Stimulated activated naive CD8-positive, alpha-beta T cell treated with anti-CD3 and anti-CD28 coated beads, Interleukin-15, Interleukin-2, amounts not matched to agents 100 U/mL and 50 U/mL, for 24 hours (primary cell): Measurements from ENCODE around the gene DLG2.
"Not testable (repeated sequence)": the region's sequence is repeated elsewhere in the genome, so short reads cannot be mapped to it uniquely, and the experiment has no call there.

Source experiments
- ATAC-seq: fragments of 150-1000 bp; cut with Tn5 transposase; one replicate; pipeline ENCODE4 v1.10.0; 2021
- DNase-seq: peaks from one replicate; pipeline ENCODE4 v3.0.0; 2021

The DLG2 gene

DNA sequence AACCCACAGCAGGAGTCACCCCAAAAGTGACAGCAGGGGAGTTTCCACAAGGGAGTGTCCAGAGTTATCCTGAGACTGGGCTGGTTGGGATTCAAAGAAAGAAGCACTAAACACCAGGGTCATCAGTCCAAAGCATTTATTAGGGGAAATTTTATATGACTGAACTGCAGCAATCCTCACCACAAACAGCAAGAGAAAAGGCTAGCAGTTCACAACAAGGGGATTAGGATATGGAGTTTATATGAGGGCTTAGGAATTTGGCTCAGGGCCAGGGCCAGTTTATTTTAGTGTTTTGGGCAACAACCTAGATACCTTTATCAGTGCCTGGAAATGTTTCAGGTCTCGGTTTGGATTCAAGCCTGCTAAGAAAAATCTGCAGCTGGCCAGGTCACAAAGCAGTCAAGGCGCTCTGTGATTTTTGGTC lies 16.1 kb upstream of the DLG2 start:
- no peak for DNase-seq
- ATAC-seq = no peak

DNA sequence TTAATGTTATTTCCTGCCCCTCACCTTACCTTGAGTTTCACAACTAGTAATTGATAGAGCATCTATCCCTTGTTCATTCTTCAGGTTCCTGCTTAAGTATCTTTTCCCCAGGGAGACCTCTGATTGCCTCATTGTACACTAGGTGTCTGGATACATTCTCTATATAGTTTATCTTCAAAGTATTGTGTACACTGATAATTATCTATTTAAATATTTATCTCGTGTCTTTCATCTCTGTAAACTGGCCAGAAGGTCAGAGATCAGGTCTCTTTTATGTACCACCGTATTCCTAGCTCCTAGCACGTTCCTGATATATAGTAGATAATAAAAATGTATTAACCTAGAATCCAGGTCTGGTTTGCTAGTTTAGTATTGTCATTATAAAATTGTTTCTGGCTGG lies 7.6 kb upstream of the DLG2 start:
- DNase-seq (no peak), ATAC-seq (no peak)

DNA sequence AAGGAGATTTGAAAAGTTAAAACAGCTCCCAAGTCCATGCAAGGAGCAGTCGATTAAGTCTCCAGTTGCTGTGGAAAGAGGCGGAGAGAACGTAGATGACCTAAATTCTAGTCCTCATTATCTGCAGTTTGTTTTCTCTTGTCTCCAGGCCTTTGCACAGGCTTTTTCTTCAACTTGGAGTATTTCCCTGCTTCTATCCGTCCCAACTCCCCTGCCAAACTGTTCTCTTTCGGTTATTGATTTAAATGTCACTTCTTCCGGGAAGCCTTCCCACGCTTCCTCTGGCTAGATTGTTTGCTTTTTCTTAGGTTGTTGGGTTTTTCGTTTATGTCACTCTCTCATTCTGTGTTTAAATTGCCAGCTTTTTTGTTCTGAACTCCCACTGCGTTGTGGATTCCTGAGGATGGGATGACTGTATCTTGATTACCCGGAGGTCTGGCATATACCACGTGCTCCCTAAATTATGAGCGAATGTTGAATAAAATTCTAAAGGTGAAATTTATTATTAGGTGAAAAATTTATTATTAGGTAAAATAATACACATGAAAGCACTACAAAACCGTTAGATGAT lies 1.7 kb upstream of the DLG2 start:
- DNase-seq = peak; percentile 21

DNA sequence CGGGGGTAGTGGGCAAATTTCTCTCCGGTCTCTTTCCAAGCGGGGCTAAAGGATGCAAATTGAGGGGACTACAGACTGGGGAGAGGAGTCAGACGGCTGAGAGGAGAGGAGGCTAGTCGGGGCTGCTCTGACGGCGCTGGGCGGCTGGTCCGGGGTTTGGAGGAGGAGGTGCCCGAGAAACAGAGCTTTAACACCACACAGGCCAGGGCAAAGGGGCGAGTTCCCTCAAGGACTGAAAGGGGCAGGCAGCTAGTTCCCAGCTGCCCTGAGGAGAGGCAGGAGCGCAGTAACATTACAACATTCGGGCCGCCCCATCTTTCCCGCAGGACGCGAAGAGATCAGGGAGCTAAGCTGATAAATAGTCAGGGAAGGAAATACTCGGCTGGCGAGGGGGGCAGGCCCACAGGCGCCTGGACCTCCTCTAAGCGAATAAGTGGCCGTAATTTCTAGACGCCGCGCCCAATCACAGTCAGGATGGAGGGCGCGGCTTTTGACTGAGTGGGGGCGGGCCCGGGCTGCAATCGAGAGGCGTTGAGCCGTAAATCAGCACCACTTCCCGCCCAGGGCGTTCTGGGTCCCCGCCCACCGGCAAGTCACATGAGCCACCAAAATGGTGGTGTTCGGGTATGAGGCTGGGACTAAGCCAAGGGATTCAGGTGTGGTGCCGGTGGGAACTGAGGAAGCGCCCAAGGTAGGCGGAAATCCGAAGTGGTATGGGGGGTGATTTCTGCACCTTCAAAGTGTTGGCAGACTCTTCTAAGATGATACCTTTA lies 1.0 kb upstream of the DLG2 start, which contains the start of gene TMEM126B:
TSS of gene TMEM126B (plus strand) at position 596 of the 773 bp plus-strand sequence. CDS start at position 611, 15 bp downstream.
- peak; percentile 100 for ATAC-seq
- peak; percentile 97 for DNase-seq

More for the DNA sequence above, 1.7 kb upstream of the DLG2 start:
- peak; percentile 2 for ATAC-seq

DNA sequence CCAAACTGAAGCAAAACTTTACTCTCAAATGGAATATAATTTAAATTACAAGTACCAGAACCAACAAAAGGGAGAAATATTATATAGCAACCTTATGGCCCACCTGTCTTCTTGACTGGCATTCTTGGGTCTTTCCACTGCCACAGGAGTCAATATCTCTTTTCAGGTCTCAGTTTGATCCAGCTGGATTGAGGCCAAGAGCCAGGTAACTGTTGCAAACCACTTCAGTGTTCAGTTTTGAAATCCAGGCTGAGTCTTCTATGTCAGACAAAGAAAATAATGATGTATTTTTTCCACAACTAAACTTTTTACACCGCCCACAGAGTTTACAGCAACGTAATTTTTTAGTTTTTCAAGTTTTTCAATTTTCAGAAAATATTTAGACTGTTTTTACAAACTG lies 648 bp downstream of the DLG2 start:
- no peak for ATAC-seq

DNA sequence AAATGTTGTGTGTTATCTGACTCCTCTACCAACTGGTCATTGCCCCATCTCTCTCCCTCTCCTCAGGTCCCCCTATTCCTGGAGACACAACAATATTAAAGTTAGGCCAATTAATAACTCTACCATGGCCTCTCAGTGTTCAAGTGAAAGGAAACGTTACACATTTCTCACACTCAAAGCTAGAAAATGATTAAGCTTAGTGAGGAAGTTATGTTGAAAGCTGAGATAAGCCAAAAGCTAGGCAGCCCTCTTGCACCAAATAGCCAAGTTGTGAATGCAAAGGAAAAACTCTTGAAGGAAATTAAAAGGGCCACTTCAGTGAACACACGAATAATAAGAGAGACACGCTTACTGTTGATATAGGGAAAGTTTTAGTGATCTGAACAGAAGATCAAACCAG lies 6.9 kb downstream of the DLG2 start:
- no peak for ATAC-seq
- DNase-seq = no peak

More for the DNA sequence above, 648 bp downstream of the DLG2 start:
- DNase-seq = no peak

DNA sequence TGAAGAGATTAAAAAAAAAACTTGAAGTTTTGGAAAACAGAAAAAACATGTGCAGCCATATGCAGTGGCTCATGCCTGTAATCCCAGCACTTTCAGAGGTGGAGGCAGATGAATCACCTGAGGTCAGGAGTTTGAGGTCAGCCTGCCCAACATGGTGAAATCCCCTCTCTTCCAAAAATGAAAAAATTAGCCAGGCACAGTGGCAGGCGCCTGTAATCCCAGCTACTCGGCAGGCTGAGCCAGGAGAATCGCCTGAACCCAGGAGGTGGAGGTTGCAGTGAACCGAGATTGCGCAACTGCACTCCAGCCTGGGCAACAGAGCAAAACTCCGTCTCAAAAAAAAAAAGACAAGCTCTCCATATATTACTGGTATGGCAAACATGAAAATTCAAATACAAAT lies 7.6 kb downstream of the DLG2 start:
- DNase-seq = peak; percentile 10
- no peak for ATAC-seq

DNA sequence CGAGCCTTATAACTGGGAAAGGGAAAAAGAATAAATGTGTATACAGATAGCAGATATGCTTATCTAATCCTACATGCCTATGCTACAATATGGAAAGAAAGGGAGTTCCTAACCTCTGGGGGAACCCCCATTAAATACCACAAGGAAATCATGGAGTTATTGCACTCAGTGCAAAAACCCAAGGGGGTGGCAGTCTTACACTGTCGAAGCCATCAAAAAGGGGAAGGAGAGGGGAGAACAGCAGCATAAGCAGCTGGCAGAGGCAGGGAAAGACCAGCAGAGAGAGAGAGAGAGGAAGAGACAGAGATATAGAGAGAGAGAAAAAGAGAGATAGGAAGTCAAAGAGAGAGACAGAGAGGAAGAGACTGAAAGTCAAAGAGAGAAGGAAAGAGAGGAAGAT lies 15.5 kb downstream of the DLG2 start:
- DNase-seq, ATAC-seq: not testable (repeated sequence)

DNA sequence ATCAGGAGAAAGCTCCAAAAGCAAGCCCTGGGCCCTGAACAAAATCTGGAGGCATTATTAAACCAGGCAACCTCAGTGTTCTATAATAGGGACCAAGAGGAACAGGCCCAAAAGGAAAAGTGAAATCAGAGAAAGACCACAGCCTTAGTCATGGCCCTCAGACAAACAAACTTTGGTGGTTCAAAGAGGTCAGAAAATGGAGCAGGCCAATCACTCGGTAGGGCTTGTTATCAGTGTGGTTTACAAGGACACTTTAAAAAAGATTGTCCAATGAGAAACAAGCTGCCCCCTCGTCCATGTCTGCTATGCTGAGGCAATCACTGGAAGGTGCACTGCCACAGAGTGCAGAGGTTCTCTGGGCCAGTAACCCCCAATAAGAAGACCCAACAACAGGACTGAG lies 17.9 kb downstream of the DLG2 start:
- not testable (repeated sequence) for DNase-seq, ATAC-seq

DNA sequence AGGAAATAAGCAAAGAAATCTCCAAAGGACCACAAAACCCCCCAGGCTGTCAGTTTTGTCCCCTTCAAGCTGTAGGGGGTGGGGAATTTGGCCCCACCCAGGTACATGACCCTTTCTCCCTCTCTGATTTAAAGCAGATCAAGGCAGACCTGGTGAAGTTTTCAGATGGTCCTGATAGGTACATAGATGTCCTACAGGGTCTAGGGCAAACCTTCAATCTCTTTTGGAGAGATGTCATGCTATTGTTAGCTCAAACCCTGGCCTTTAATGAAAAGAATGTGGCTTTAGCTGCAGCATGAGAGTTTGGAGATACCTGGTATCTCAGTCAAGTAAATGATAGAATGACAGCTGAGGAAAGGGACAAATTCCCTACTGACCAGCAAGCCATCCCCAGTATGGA lies 18.5 kb downstream of the DLG2 start:
- ATAC-seq, DNase-seq: not testable (repeated sequence)

DNA sequence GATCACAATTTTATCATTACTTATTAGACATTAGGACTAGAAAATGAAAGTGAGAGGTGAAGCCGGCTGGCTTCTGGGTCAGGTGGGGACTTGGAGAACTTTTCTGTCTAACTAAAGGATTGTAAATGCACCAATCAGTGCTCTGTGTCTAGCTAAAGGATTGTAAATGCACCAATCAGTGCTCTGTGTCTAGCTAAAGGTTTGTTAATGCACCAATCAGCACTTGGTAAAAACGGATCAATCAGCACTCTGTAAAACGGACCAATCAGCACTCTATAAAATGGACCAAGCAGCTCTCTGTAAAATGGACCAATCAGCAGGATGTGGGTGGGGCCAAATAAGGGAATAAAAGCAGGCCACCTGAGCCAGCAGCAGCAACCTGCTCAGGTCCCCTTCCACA lies 20.9 kb downstream of the DLG2 start:
- not testable (repeated sequence) for ATAC-seq, DNase-seq

DNA sequence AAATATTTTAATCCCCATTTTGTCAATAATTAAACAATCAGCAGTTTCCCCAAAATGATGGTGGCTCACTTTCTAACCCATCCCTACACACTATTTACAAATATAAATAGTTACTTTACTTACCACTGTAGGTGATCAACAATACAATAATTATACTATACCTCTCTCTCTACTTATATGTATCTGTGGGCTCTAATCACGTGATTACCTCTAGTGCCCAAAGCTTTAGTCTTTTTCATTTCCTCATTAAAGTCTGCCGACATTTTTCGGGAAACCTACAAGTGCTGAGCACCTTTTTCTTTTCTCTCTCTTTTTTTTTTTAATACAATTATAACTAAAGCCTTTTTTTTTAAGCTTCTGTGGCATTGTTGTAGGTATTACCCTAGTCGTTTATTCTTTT lies 23.9 kb downstream of the DLG2 start:
- DNase-seq (no peak), ATAC-seq (no peak)

DNA sequence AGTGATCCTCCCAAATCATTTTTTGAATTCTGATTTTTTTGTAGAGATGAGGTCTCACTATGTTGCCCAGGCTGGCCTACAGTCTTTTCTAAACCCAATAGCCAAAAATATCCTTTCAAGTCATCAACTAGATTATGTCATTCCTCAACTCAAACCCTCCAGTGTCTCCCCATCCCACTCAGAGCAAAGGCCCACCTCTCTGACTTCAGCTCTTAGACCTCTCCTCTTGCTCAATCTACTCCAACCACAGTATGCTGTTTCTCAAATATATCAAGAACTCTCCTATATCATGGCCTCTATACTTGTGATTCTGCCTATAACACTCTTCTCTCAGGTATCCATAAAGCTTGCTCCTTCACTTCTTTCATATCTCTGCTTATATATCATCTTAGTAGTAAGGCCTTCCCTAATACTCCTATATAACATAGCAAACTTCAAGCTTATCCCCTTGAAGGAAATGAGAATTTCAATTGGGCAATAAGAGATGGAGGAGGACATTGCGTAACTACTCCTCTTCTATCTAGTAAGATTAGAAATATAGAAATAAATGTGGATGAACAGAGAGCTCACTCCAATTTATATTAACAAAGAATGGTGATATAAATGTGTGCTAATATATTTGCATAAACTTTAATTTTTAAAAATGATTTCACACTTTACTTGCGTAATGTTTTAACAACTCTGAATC lies 24.5 kb downstream of the DLG2 start:
- ATAC-seq = no peak
- no peak for DNase-seq

DNA sequence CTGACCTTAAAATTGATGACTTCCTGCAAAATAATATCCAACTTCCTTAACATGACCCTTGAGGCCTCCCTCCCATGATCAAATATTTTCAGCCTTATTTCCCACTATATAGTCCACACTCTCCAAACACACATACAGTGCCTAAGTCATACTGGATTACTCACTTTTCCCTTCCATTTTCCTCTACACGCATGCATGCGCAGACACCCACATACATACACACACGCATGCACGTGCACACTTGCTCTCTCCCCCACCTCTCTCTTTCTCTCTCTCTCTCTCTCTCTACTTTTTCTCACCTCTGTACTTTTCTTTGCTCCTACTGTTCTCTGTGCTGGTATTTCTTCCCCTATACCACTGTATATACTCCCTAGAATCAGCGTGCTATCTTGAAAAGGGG lies 28.1 kb downstream of the DLG2 start:
- ATAC-seq = no peak
- no peak for DNase-seq

DNA sequence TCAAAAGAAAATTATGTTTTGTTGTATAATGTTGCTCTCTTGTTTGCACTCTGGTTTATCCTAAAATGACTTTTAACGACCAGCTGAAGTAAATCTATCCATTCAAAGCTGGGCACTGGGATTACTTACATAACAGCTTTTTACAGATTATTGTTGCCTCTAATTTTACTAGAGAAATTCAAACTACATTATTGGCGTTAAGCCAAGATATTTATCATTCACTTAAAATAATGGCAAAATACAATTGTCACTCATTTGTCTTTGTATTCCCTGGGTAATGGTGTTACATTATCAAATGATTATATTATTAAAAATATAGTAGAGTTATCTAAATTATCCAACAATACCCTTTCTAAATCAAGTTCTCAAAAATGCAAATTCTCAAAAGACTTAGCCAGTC lies 30.3 kb downstream of the DLG2 start:
- ATAC-seq (no peak), DNase-seq (no peak)

DNA sequence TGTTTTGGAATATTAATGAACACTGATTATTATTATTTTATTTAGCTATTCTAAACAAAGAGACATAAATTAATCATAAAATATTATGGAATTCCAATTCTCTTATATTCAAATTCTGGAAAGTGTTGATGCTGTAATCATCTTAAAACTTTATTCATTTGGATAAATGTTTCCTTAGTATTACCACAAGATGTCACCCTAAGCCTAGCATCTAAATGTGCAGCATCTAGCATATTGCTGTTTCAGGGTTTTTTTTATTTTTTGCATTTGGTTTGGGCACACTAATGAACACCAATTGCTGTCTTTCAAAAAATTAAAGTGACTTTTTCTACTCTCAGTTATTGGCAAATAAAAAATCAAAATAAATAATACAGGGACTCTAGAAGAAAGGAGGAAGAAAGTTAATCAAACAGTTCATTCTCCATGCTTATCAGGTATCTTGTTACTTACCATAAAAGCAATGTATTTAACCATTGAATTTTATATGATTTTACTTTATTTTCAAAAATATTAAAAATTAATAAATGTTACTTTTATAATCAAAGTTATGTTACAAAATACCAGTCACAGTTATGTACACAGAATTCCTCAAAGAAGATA lies 31.8 kb downstream of the DLG2 start:
- DNase-seq = no peak
- ATAC-seq = peak; percentile 43

DNA sequence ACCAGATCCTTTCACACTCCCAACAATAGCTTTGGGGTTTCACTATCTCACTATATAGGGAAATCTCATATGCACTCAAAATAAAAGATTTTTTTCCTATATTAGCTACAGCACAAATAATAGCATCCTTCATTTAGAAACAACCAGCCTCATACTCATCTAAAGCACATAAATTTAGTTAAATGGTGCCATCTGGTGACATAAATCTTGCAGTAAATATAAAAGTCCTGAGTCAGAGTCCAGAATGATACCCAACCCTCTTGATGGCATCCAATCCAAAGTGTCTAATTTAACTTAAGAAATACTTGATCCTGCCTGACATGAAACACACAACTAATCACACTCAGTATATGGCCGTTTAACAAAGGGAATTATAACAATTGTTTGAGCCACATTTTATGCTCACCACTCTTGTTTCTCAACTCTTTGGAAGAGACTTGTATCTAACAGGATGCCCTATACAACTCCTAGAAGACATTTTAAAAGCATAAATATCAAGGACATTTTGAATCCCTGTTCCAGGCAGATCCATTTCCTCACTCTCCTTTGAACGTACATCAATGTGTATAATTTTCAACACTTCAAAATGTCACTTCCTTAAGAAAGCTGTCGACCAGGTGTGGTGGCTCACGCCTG lies 36.2 kb downstream of the DLG2 start:
- DNase-seq = no peak
- ATAC-seq = peak; percentile 46

DNA sequence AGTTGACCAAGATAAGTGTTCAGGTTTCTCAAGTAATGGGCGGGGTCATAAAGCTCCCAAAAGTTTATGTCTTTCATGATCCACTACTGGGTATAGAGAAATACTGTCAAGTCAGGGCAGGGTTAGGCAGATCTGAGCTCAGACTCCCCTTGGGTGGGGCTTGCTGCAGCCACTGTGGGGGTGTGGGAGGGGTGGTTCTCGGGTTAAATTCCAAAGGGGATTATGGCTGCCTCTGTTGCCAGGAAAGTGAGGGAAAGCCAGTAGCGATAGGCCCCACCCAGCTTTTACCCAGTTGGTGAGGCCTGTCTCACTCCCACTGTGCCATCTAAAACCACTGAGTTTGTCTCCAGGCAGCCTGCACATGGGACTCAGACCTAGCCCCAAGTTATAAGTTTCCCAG lies 37.8 kb downstream of the DLG2 start:
- DNase-seq = no peak
- ATAC-seq = no peak

DNA sequence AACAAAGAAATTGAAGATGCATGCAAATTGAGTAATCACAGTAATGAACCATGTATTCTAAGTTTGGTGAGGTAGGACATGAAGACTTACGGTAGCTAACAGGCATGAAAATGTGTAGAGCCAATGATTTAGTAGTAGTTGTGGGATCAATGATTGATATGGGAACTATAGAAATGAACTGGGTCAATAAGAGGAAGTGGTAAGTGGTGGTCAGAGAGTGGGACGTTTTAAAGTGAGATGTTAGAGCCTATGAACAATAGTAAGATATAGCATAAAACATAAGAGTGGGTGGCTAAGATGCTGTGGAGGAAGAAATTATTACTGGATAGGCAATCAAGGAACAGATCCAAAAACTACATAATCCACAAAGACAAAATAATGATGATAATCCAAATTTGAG lies 45.0 kb downstream of the DLG2 start:
- no peak for DNase-seq
- ATAC-seq = no peak

DNA sequence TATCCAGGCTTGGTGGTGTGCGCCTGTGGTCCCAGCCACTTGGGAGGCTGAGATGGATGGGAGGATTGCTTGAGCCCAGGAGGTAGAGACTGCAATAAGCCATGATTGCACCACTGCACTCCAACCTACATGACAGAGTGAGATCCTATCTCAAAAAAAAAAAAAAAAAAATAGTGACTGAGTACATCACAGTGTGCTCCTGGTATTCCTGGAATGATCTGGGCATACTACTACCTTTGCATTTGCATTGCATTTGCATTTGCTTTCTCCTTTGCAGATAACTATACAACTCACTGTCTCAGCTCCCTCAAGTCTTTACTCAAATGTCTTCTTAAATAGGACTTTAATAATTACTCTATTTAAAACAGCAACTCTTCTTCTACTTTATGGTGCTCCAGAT lies 51.8 kb downstream of the DLG2 start:
- DNase-seq = no peak
- ATAC-seq = no peak

DNA sequence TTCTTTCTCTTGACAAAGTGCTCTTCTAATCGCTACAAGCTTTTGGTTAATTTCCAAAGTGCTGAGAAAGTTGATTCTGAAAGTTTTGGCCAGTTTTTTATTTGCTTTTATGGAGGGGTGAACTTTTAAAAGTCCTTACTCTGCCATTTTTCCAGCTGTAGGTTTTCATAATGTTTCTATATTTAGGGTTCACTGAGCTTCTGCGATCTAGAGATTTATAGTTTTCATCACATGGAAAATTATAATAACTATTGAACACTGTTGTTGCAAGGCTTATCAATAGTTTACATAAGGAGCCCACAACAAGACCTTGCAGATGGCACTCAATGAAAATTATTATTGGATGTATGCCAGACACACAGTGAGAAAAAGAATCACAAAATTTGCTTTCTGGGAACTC lies 55.1 kb downstream of the DLG2 start:
- ATAC-seq (no peak), DNase-seq (no peak)

DNA sequence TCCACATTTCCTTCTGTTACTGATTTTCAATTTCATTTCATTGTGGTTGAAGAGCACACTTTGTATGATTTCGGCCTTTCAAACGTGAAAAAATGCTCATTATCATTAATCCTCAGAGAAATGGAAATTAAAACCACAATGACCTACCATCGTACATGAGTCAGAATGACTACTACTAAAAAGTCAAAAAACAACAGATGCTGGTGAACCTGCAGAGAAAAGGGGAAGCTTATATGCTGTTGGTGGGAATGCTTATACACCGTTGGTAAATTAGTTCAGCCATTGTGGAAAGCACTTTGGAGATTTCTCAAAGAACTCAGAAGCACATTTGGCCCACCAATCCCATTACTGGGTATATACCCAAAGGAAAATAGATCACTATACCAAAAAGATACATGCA lies 57.6 kb downstream of the DLG2 start:
- ATAC-seq (peak; percentile 43), DNase-seq (no peak)
